NCI-H2107 treated with DMSO at 0.1 percent for 48 hours (cell line): ENCODE data around the gene C16orf92.

Experiments
- DNase-seq: peaks from one replicate; lab custom pipeline; 2025; ENCODE audit not compliant: unreplicated experiment; lab: John Stamatoyannopoulos, UW

The C16orf92 gene, protein sequence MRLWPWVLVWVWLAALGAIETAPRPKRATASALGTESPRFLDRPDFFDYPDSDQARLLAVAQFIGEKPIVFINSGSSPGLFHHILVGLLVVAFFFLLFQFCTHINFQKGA

DNA sequence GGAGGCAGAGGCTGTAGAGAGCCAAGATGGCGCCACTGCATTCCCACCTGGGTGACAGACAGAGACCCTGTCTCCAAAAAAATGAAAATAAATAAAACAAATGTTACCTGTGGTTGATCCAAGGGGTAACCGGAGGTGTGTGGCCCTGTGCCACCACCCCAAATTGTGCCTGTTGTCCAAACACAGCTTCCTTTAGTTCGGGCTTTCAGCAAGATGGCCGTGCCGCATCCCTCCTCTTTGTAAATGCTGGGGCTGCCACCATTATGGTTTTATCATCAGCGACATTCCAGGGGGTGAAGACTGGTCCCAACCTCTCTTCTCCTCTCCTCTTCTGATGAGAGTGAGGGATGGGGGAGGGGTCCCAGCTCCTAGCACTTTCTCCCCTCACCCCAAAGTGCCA, at the start of gene C16orf92:
TSS of gene C16orf92 (plus strand) at position 312 of the 400 bp plus-strand sequence. CDS start 143 bp downstream, outside the sequence.
- no peak for DNase-seq

DNA sequence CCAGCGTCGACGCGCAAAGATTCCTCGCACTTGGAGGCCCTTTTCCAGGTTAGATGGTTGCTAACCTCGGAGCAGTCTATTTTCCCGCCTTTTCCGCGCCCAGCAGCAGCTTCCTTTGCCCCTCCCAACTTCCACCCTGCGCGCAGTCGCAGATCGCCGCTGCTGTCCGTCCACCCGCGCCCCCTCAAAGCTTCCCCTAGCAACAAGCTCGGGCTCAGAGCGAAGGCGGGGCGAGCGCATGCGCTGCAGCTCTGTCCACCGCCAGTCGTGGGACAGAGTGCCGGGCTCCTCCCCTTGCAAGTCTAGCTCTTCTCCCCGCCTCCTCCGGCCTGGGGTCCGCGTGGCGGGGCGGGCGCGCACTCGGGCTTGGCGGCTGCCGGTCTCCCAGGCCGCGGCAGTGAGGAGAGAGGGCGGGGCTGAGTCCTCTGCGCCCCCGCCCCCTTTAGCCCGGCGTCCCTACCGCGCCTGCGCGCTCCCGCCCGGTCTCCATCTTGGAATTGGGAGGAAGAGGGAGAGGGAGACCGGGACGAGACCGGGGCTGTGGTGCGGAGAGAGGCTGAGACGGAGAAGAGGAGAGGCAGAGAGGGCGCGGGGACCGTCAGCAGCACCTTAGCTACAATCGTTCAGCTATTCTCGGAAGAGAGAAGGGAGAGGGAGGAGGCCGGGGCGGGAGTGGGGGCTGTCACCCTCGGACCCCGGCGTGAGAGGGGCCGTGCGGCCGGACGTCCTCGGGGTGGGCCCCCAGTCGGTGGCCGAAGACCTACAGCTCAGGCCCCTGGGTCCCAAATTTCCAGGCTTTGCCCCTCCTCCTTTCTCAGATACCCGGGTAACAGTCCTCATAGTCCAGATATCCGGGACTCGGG, 49.4 kb upstream of the C16orf92 start, which contains the start of gene TAOK2:
TSS of gene TAOK2 (plus strand) at position 485 of the 863 bp plus-strand sequence. CDS start 3,905 bp downstream, outside the sequence.
- peak; percentile 93 for DNase-seq

DNA sequence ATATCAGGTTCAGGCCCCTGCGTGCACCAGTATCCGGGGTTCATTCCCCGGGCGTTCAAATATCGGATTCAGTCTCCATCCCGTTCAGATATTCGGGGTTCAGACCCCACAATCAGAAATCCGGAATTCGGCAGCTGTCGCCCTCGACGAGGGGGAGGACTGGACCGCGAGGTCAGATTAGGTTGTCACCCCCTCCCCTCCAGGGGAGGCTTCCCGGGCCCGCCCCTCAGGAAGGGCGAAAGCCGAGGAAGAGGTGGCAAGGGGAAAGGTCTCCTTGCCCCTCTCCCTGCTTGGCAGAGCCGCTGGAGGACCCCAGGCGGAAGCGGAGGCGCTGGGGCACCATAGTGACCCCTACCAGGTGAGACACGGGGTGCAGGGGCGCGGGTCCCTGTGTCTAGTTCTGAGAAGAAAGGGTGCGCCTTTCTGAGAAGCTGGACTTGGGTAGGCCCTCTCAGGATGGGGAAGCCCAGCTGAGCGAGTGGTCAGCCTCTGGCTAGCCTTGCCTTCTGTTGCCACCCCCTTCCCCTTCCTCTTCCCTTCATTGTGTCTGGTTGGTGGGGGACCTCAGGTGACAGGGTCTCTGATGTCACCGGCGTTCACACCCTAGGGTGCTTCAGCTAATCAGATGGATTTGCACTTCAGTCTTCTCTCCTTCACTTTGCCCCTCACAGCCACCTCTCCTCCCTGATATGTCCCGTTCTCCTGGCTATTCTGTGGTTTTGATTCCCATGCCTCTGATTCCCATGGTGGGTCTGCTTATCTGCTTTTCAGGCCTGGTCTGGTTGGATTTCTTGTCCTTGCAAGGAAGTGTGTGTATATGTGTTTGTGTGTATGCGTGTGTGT, 48.5 kb upstream of the C16orf92 start:
- no peak for DNase-seq

DNA sequence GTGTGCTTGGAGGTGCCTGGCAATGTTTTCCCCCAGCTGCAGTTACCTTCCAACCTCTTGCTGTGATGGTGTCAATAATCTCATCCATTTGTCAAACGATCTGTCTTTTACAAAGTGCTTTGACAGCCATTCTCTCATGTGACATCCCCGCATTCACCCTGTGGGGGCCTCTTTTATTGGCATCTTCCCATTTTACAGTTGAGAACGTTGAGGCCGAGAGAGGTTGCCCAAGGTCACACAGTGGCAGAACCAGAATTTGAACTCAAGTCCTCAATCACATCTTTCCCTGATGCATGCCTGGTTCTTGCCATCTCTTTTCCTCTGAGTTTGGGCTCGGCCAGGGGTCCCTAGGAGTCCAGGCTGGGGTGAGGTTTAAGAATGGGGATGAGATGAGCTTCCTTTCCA, 47.9 kb upstream of the C16orf92 start:
- no peak for DNase-seq

DNA sequence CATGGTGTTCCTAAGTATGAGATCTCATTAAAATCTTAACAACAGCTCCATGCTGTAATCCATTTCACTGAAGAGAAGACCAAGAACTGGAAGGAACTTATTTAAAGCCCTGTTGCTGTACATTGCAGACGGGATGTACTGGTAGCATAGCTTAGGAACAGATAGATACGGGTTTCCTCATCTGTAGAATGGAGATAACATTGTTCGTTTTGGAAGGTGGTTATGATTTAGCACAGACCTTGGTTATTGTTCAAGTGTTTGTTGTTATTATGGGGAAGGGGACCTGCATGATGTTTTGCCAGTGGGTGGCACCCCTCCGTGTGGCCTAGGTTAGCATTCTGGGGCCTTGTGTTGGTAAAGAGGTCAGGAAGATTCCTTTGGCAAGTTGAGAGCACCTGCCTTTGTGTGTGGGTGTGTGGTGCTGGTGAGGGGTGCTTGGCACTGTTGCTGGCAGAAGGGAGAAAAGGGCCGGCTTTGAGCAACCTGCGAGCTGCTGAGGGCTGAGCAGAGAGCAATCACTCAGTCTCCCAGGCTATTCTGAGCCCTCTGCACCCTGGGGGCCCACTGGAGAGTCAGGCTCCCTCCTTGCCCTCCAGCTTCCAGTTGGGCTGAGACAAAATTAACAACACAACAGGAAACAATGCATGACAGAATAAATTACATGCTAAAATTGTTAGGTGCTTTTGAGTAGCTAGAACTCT, 47.0 kb upstream of the C16orf92 start:
- DNase-seq = no peak

DNA sequence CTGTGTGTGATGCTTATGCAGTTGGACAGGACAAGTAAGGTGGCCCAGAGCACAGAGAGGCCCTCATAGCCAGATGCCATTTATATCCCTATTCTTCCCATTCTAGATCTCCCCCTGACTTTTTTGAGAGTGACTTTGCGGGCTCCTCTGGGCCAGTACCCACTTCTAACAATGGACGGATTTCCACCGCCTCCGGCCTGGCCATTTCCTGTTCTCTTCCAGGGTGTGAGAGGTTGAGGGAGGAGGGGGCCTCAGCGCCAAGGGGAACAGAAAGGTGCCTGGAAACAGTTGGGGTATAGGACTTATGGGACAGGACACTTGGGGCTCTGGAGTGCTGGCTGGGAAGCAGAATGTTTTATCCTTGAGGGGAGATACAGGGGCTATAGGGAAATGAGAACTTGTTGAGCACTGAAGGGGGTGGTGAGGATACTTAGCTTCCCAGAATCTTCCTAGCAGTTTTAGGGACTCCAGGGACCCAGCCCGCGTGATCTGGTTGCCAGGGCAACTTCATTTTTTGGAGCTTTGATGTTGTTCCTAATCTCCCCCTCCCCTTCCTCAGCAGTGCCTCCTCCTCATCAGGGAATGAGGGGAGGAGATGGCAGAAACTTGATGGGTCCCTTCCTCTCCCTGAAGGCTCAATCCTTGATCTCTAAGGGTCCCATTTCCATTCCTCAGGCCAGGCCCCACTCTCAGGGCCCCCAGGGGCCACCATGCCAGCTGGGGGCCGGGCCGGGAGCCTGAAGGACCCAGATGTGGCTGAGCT, 45.8 kb upstream of the C16orf92 start:
- no peak for DNase-seq

DNA sequence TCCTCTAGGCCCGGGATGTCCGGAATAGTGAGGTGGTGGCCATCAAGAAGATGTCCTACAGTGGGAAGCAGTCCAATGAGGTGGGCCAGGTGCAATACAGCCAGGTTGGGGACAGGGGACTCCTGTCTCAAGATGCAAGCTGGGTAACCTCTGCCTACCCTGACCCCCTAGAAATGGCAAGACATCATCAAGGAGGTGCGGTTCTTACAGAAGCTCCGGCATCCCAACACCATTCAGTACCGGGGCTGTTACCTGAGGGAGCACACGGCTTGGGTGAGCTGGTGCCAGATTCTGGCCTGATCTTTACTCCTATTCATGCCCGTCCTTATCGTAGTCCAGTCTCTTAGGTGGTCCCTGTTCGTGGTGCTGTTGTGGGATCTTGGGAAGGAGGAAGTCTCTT, 44.9 kb upstream of the C16orf92 start:
- DNase-seq = no peak

DNA sequence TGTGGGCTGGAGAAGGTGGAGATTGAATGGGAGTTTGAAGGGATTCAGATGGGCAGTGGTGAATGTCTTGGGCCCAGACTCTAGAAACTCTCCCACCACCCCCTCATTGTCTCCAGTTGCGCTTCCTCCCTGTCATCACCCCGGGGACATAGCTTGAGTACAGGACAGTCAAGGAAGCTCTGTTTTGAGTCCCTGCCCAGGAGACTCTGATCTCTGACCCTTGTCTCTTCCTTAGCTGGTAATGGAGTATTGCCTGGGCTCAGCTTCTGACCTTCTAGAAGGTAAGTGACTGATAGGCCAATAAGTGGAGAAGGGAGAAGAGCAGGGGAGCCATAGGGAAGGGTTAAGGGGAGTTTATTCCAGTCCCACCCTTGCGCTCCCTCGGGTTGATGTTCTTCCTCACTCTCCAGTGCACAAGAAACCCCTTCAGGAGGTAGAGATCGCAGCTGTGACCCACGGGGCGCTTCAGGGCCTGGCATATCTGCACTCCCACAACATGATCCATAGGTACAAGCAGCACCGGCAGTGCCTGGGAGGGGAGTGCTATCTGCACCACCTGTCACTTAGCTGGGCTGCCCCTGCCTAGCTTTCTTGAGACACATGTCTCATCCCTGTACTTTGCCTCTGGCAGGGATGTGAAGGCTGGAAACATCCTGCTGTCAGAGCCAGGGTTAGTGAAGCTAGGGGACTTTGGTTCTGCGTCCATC, 44.3 kb upstream of the C16orf92 start:
- DNase-seq = no peak

DNA sequence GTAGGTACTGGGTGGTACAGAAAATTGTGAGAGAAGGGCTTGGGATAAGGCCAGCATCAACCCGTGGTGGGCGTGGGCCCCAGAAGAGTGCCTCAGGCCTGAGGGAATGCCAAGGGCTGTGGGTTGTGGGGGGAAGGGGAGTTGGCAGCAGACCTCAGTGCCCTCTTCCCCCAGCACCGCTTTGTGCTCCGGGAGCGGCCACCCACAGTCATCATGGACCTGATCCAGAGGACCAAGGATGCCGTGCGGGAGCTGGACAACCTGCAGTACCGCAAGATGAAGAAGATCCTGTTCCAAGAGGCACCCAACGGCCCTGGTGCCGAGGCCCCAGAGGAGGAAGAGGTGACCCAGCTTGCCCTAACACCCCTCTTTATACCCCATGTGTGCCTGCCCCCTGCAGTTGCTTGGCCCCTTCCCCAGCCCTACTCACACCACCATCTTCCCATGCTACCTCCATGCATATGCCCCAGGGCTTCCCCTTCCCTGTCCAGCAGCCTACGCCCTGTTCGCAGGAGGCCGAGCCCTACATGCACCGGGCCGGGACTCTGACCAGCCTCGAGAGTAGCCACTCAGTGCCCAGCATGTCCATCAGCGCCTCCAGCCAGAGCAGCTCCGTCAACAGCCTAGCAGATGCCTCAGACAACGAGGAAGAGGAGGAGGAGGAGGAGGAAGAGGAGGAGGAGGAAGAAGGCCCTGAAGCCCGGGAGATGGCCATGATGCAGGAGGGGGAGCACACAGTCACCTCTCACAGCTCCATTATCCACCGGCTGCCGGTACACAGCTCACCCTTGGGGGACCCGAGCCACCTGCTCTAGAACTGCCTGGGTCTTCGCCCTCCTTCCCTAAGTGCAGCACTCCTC, 40.2 kb upstream of the C16orf92 start:
- DNase-seq = no peak

DNA sequence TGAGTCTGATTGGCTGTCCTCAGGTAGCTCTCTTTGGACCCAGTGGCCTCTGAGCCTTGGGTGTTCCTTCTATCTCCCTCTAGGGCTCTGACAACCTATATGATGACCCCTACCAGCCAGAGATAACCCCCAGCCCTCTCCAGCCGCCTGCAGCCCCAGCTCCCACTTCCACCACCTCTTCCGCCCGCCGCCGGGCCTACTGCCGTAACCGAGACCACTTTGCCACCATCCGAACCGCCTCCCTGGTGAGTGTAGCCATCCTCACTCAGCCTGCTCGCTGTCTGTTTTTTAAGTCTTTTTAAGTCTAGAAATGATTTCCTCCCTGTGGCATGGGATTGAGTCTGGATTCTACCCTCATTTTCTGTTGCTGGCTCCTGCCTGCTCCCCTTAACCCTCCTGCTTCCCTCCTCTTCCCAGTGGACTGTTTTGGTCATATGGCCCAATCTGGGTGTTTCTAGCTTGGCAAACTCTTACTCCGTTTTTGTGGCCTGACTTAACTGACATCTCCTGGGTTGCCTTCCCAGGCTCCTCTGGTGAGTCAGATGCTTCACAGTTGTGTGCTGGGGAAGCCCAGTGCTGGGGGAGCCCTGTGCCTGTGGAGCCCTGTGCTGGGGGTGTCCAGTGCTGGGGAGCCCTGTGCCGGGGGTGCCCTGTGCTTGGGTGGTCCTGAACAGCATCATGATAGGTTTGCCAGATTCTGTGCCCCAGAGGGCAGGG, 39.4 kb upstream of the C16orf92 start:
- no peak for DNase-seq

DNA sequence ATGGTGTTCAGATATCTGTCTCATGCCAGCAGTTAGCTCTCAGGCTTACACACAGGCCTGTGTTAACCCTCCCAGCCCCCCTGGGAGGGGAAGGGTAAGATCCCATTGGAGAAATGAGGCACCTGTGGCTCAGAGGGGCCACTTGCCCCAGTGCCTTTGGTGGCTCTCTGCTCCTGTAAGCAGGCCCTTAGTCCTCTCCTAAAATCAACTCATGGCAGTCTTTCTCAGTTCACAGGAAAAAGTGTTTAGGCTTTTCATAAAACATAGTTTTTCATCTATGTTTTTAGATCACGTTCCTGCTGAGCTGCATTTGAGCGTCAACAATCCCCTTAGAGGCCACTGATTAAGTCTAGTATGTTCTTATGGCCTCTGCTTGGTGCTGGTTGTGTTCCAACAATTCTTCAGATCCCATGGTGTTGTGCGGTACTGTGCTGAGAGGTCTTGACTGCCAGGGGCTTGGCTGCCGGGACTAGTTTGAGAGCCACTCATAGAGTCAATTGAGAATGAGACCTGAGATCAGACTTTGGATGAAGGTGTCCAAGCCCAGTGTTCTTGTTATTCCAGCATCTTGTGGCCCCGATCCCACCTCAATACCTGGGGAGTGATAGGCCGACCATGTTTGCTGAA, 38.7 kb upstream of the C16orf92 start:
- DNase-seq = no peak

DNA sequence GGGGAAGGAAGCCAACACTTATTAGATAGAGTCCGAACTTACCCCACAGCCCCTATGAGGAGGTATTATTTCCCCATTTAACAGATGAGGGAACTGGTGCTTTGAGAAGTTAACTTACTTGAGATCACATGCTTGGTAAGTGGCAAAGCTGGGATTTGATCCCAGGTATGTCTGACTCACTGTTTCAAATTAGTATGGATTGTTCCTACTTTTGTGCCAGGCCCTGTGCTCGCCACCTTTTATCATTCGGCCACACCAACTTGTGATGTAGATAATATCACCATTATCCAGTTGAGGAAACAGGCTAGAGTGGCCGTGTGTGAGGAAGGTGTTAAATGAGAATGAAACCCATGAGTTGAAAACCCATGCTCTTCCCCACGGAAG, 38.2 kb upstream of the C16orf92 start:
- no peak for DNase-seq

DNA sequence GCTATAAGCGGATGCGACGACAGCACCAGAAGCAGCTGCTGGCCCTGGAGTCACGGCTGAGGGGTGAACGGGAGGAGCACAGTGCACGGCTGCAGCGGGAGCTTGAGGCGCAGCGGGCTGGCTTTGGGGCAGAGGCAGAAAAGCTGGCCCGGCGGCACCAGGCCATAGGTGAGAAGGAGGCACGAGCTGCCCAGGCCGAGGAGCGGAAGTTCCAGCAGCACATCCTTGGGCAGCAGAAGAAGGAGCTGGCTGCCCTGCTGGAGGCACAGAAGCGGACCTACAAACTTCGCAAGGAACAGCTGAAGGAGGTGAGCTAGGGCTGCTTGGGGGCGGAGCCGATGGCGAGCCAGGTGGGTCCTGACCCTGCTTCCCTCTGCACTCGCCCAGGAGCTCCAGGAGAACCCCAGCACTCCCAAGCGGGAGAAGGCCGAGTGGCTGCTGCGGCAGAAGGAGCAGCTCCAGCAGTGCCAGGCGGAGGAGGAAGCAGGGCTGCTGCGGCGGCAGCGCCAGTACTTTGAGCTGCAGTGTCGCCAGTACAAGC, 37.7 kb upstream of the C16orf92 start:
- DNase-seq = no peak

DNA sequence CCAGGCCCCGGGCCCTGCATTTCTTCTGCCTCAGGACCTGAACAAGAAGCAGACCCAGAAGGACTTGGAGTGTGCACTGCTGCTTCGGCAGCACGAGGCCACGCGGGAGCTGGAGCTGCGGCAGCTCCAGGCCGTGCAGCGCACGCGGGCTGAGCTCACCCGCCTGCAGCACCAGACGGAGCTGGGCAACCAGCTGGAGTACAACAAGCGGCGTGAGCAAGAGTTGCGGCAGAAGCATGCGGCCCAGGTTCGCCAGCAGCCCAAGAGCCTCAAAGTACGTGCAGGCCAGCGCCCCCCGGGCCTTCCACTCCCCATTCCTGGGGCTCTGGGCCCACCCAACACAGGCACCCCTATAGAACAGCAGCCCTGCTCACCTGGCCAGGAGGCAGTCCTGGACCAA, 36.8 kb upstream of the C16orf92 start:
- no peak for DNase-seq

DNA sequence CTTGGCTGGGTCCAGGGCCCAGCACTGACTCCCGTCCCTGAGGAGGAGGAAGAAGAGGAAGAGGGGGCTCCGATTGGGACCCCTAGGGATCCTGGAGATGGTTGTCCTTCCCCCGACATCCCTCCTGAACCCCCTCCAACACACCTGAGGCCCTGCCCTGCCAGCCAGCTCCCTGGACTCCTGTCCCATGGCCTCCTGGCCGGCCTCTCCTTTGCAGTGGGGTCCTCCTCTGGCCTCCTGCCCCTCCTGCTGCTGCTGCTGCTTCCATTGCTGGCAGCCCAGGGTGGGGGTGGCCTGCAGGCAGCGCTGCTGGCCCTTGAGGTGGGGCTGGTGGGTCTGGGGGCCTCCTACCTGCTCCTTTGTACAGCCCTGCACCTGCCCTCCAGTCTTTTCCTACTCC, 36.1 kb upstream of the C16orf92 start:
- DNase-seq = no peak

DNA sequence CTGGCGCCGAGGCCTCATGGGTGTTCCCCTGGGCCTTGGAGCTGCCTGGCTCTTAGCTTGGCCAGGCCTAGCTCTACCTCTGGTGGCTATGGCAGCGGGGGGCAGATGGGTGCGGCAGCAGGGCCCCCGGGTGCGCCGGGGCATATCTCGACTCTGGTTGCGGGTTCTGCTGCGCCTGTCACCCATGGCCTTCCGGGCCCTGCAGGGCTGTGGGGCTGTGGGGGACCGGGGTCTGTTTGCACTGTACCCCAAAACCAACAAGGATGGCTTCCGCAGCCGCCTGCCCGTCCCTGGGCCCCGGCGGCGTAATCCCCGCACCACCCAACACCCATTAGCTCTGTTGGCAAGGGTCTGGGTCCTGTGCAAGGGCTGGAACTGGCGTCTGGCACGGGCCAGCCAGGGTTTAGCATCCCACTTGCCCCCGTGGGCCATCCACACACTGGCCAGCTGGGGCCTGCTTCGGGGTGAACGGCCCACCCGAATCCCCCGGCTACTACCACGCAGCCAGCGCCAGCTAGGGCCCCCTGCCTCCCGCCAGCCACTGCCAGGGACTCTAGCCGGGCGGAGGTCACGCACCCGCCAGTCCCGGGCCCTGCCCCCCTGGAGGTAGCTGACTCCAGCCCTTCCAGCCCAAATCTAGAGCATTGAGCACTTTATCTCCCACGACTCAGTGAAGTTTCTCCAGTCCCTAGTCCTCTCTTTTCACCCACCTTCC, 35.5 kb upstream of the C16orf92 start:
- DNase-seq = no peak
